HG03103 (cell line): ENCODE data around the gene ADTRP.

Experiments used
- ATAC-seq: cut with Tn5 transposase; IDR thresholded peaks from one replicate; pipeline ENCODE4 v1.9.1; 2021; ENCODE audit warnings: low read depth; ENCODE audit not compliant: unreplicated experiment

Gene ADTRP

DNA sequence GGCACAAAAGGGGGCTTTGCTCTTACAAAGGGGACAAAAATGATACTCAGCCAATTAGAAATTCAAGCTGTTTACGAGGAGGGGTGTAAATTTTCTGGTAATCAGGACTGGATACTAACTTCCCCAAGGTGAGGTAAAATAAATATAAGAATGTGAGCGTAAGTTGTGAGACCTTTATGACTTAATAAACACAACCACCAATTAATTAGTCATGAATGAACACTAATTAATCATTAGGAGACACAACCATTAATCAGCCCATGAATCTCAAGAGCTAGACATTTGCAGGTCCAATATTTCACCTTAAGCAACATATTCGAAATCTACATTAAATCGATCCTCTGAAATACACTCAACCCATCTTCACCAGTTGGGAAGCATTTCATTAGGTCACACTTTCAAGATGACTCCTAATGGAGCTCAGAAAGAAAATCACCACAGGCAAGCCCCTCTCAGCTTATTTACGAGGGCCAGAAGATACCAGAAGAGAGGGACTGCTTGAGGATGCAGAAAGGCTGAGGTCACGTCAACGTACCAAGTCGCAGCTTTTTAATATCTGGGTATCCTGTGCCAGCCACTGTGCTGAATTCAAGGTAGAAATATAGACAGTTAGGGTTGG lies 2.7 kb downstream of the ADTRP start:
- ATAC-seq: no peak

- no peak for ATAC-seq
Observed at GRCh38 chr6:11774426-11774825, 4.2 kb downstream of the ADTRP start.

DNA sequence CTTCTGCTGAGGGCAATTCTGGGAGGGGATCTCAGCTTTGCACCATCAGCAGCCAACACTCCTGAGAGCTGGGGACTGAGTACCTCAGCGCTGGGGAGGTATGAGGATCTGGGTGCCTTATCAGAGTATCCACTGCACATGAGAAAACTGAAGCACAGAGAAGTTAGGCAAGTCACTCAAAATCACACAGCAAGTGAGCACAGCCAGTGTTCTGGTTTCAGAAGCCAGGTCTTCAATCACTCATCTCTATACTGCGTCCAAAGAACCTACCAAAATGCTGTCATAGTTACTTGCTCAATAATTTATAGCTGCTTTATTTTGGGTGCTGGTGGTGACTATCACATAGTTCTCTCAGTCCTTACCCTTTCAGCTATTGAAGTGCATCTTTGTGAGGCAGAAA lies 5.0 kb downstream of the ADTRP start:
- ATAC-seq: no peak

- no peak for ATAC-seq
Observed at GRCh38 chr6:11773013-11773412, 5.6 kb downstream of the ADTRP start.

GRCh38 chr6:11772109-11772825 lies 6.3 kb downstream of the ADTRP start:
- ATAC-seq: no peak

DNA sequence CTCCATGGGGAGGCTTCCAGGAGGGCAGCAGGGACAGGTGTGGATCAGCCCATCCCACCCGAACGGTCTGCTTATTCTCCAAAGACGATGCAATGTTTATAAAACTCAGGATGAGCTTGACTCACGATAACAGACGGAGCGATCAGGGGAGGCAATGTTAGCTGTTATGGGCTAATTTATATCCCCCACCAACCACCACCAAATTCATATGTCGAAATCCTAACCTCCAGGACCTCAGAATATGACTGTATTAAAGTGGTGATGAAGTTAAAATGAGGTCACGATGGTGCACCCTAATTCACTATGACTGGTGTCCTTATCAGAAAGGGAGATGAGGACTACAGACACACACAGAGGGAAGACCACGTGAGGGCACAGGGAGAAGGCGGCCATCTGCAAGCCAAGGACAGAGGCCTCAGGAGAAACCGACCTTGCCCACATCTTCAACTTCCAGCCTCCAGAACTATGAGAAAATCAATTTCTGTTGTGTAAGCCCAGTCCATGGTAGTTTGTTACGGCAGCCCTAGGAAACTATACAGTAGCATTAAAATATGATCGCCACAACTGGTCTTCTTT lies 7.0 kb downstream of the ADTRP start:
- ATAC-seq: no peak

- ATAC-seq: no peak
Observed at GRCh38 chr6:11770546-11771466, 7.8 kb downstream of the ADTRP start.

DNA sequence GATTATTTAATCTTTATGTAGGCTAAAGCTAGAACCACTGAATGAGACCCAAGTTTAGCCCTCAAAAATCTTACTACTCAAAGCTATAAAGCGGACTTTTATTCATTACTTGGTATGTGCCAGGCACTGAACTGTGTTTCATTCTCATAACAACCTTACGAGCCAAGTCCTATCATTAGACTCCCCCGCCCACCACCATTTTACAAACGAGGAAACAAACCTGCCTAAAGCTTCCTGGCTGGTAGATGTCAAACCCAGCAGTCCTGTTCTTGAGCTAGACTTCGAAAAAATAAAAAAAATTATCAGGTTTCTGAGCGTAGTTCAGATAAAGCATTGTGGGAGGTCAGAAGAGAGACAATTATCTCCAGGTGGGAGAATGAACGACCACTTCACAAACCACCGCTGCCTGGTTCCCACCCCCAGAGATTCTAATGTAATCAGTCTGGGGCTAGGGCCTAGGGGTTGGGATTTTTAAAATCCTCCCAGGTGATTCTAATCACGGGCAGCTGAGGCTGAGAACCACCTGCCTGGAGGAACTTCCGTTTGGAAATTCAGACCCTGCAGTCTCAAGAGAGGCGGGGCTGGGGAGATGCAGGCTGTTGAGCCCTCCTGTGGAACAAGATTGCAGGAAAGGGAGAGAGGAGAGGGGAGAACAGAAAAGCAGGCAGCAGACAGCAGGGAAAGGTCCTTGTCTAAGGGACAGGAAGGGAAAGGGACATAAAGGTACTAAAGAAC lies 8.6 kb downstream of the ADTRP start:
- ATAC-seq: no peak

DNA sequence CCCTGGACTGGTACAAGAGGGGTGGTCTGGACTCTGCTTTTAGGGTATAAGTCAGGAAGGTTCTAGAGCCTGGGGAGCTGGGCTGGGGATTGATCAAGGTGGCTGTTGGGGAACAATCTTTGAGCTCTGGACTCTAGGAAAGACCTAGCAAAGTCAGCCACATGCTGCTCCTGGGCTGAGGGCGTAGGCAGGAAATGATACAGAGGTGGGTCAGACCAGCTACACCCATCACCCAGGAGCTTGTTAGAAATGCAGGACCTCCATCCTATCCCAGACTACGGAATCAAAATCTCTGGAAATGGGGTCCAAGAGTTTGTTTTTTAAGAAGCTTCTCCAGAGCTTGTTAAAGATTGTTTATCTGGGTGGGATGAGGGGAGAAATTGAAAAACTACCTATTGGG lies 9.4 kb downstream of the ADTRP start:
- no peak for ATAC-seq

DNA sequence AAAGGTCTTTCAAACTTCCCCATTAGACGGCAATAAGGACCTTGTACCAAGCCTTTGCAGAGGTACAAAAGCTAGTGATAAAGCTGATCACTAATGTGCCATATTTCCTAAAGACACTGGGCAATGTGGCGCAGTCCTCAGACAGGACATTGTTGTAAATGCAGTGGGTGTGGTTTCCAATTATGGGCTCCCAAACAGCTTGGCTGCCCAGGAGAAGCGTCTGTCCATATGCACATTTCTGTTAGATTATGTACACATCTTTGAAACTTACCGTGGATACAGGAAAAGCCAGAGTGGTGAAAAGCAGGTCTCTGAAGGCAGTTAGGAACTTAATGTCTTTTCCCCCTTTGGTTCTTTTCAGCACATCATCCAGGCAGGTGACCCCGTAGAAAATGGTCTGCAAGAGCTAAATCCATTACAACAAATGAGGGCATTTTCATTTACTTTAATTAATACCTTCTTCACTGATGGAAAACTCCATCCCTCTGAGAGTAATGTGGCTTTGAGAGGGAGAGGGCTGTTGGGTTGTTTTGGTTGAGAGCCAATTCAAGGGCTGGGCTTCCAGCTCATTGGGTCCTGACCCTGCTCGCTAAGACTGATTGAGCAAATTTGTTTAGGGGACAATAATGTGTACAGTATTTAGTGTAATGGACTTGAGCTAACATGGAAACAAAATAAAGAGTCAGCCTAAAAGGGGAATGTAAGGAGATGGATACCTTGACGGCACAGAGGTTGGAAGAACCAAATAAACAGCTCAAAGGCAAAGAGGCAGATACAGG lies 10.4 kb downstream of the ADTRP start:
- no peak for ATAC-seq

- no peak for ATAC-seq
Observed at GRCh38 chr6:11767458-11767857, 11.1 kb downstream of the ADTRP start.

GRCh38 chr6:11766589-11767450 lies 11.8 kb downstream of the ADTRP start:
- ATAC-seq: no peak

- ATAC-seq: no peak
Observed at GRCh38 chr6:11766043-11766442, 12.6 kb downstream of the ADTRP start.

DNA sequence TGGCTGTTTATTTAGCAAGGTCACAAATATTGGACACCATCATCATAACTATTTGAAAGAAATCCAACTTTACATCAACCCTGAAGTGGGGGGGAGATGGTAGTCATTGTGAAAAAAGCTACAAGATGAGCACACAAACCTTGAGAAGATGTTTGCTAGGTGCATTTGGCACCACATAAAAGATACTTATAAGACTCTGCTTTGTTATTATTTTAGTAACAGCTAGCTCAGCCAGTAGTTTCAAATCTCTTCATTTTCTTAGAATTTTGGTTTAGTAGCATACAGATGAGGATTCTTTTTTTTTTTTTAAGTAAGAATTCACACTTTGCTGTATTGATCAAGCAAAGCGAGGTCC lies 14.4 kb downstream of the ADTRP start:
- ATAC-seq: no peak

GRCh38 chr6:11763460-11764249 lies 14.9 kb downstream of the ADTRP start:
- no peak for ATAC-seq

DNA sequence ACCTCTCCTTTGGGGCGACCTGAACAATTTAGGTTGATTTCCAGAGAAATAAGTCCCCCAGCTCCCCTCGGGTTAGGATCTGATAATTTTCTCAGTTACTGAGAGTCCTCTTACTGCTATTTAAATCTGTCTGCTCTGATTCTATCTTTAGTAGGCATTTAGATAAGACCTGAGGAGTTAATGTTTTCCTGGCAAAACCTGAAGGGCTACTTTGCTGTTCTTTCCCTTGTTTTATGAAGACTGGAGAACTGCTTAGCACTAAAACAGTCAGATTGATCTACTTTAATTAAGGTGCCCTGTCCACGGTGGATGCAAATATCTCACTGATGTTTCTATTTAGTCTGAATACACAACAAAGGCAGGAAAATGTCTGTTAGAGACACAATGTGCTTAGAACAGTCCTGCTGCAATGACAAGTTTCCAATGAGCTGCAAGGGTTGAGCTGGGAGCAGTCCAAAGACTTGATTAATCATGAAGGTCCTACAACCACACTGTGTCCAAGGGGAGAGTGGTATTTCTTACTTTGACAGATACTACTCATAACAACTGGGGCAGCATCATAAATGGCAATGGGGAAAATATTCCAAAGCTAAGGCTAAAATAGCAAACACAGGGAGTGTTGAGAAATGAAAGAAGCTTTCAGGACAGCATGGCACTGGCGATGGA lies 15.7 kb downstream of the ADTRP start:
- ATAC-seq: no peak

DNA sequence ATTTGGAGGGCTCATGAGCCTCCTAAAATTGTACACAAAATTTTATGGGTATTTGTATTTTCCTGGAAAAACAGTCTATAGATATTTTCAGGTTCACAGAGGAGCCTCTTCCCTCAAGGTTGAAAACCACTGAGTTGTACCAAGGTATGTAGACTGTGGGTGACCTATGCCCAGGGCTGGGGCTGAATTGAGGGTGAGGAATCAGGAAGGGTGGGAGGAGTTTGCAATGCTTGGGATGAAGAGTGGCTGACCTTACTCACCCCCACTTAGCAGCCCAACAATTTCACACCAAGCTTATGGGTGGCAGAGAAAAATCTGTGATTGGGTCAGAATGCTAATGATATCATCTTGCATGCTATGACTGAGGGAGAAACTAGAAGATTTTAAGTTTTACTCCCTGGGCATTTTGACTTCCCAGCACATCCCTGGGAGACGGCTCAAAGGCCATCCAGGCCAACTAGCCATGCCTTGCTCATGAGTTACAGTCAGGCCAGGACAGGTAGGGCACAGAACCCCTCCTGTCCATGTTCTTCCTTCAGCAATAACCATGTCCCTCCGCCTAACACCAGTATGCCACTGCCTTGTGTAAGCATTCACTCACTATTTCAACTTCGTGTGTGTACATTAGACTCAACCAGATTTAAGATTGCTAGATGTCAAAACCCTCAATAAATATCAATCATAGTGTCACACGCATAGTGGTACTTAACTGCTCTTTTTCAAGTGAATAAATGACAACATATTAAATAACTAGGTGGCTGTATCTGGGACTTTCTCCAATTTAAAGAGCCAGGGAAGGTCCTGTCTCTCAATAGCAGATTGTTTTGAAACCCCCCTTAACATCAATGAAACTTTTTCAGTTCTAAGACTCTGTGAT lies 16.6 kb downstream of the ADTRP start:
- ATAC-seq: no peak
